GM19043 (cell line): ENCODE measurements around the gene HNRNPD.
"Not testable (repeated sequence)": the region's sequence is repeated elsewhere in the genome, so short reads cannot be mapped to it uniquely, and the experiment has no call there.

Experiments
- ATAC-seq: cut with Tn5 transposase; IDR thresholded peaks from one replicate; pipeline ENCODE4 v1.9.1; 2021; ENCODE audit warnings: low read depth; ENCODE audit not compliant: unreplicated experiment

Gene HNRNPD

DNA sequence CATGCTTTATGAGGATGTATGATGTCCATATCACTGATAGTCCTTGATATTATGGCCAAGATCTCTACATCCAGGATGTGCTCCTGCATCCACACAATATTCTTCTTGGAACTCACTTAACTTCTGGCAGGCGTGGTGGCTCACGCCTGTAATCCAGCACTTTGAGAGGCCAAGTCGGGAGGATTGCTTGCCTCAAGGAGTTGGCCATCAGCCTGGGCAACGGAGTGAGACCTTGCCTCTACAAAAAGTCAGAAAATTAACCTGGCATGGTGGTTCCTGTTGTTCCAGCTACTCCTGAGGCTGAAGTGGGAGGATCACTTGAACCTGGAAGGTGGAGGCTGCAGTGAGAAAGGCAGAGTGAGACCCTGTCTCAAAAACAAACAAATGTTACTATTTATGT is 2.3 kb upstream of the HNRNPD start:
- ATAC-seq: no peak

DNA sequence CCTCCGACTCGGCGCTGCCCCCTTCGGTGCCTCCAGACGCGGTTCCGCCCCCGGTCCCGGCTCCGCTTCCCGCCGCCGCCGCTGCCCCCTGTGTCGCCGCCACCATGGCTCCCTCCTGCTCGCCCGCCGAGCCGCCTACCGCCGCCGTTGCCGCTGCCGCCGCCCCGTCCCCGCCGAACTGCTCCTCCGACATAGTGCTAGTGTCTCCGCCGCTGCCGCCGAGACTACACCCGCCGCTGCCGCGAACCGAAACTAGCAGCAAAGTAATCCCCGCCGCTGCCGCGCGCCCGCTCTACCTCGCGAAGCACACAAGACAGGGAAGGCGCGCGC is 340 bp downstream of the HNRNPD start:
- peak; percentile 4 for ATAC-seq

DNA sequence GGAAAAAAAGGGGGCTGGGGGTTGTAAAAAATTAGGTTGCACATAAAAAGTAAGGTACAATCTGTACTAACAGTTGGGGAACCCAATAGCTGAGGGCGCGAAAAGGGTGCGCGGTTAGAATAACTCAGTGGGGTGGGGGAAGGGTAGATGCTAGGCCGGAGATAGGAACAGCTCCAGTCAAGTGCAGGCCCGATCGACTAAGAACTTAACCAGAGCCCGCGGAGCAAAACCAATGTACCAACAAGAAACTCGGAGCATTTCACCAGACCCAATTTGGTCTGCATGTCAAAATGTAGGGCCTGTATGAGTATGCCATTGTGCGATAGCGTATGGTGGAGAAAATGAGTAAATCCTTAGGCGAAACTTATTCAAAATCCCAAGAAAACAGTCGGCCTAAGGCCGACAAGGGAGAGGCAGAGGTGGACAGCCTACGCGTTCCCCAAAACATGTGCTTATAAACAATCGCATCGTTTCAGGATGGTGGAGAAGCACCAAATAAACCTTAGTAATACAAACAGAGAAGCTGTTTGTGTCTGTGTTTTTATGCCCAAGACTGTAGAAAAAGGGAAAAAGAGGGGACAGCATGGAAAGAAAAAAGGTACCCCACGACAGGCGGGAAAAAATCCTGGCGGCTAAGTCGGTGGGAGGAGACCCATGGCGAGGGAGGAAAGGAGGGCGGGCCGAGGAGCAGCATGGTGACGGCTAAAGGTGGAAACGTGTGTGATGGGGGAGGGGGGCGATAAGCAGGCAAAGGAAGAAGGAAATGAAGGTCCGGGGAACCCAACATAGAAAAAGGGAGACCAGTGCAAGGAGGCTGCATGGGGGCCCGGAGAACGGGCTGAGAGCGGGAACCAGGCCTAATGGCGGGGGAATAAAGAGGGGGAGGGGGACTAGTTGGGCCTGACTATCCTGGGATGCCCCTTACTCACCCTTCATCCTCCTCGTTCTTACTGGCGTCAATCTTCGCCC is 990 bp downstream of the HNRNPD start:
- ATAC-seq: no peak

DNA sequence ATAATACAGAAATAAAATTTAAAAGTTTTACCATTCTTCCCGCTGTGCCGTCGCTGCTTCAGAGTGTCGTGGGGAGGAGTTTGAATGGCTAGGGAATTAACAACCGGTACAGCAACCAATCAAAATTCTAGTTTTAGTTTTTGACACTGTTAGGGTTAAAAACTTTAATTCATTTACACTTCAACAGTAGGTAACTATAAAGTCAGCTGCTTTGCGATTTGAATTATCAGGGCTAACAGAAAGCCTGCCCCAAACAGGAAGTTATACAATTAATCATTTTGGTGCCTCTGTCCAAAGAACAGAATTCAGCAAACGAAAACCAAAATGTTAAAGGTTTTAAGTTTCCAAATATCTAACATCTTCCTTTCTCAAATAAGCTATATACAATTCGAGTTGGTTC is 2.3 kb downstream of the HNRNPD start:
- no peak for ATAC-seq

DNA sequence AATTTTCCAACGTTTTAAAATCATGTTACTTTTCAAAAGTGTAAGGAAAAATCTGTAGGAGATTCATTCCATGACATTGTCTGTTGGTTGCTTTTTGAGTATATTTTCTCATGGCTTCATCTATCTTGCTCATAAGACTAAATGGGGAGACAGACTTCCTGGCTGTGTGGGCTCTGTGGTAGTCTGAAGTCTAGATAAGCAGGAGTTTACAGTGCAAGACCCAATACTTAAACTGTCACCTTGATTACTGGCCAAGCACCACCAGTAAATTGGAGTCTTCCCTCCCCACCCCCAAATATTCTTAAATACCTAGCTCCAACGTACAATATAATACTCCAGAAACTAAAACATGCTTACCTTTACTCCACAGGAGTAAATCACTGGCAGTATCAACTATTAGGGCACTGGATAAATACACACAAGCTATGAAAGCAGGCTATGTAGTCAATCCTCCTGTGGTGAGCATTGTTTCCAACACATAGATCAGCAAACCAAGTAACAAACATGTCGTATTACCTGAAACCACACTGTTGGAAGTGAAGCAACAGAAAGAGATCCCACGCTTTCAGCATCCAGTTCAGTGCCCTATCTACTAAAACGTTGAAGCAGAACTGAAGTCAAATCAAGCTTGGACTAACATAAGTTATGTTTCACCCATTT is 6.2 kb downstream of the HNRNPD start:
- ATAC-seq: no peak

DNA sequence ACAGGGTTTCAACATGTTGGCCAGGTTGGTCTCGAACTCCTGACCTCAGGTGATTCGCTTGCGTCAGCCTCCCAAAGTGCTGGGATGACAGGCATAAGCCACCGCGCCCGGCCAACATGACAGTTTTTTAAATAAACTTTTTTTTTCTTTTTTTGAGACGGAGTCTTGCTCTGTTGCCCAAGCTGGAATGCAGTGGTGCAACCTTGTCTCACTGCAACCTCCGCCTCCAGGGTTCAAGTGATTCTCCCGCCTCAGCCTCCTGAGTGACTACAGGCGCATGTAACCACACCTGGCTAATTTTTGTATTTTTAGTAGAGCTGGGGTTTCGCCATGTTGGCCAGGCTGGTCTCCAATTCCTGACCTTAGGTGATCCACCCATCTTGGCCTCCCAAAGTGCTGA is 7.4 kb downstream of the HNRNPD start:
- ATAC-seq: not testable (repeated sequence)

DNA sequence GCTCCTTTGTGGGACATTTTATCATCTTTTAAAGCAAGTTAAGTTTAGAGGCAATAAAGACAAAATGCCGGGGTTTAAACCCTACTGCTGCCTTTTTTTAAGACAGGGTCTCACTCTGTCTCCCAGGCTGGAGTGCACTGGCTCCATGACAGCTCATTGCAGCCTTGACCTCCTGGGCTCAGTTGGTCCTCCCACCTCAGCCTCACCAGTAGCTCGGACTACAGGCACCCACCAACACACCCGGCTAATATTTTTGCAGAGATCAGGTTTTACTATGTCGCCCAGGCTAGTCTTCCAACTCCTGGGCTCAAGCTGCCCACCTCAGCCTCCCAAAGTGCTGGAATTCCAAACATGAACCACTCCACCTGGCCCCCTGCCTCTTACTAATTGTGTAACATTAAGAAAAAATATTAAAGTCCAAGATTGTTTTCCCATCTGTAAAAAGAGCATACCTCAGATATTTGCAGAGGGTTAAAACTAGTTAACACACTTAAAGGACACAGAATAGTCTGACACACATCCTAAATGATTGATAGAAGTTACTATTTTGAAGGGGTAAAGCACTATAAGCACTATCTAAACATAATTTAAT is 9.8 kb downstream of the HNRNPD start:
- no peak for ATAC-seq

DNA sequence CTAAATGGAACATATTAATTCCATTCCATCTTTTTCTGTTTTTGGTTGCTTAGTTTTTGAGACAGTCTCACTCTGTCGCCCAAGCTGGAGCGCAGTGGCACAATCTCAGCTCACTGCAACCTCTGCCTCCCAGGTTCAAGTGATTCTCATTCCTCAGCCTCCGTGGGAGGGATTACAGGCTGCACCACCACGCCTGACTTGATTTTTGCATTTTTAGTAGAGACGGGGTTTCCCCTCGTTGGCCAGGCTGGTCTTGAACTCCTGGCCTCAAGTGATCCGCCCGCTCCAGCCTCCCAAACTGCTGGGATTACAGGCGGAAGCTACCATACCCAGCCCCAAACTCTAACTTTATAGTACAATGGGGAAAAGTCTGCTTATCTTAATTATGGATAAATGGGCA is 11.2 kb downstream of the HNRNPD start:
- peak; percentile 45 for ATAC-seq

DNA sequence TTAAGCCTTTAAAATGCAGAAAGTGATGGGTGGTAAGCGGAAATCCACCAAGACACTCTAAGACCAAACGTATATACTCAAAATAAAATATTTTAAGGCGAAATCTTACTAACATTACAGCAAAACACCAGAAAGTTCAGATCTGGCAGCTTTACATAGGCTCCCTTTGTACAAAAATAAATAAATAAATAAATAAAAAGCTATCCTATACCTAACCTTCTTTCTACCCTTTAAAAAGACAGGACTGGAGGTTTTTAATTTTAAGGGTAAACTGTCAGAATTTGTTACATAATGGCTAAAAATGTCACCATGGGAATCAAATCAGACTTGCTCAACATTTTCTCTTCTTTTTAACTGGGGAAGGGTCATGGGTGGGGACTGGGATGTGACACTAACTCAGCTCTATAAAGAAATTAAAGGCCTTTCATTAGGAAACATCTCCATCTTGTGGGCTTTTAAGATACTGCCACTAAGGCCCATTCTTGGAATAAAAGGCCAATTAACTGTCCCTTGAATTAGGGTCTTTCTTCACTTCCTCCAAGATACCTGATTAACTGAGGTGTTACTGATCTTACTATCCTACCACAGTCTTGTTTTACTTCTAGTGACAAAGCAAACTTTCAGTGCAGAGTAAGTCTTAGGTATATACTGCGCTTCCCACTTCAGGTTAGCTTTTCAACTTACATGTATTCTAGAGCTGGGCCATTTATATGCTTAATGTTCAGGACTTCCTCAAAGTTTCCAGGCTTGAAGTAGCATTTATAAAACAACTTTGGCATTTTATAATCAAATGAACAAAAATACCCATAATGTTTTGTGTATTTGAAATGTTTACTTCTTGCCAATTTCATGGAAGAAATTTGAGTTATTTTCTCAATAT is 13.3 kb downstream of the HNRNPD start:
- no peak for ATAC-seq

DNA sequence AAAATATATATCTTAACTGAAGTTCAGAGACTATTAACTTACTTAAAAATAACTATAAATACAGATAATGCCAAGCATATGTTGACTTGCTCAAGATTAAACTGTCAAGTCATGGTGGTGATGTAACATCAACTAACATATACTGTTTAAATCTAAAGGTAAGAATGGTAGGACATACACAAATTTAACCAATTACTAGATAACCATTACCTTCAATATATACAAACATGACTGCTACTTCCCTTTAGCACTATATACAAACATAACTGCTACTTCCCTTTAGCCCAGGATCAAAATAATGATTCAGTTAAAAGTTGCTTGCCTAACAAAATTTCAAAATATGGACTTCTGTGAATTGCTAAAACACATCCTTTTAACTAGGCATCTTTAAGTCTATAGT is 14.9 kb downstream of the HNRNPD start:
- no peak for ATAC-seq

DNA sequence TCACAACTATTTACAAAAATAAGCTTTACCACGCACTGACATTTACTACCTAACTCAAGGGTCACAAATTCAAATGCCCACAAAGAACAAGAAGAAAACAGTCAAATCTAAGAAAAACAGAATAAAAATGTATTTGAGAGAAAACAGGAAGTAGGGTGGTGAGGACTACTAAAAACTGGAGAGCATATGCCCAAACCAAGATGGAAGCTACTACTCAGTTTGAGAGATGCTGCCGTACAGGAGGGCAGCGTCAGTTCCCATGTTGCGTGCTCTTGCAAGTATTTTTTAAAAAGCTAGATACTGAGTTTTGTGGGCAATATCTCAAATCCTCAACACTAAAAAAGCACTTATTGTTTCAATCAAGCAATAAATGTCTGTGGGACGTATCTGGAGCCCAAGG is 16.2 kb downstream of the HNRNPD start:
- ATAC-seq: no peak

DNA sequence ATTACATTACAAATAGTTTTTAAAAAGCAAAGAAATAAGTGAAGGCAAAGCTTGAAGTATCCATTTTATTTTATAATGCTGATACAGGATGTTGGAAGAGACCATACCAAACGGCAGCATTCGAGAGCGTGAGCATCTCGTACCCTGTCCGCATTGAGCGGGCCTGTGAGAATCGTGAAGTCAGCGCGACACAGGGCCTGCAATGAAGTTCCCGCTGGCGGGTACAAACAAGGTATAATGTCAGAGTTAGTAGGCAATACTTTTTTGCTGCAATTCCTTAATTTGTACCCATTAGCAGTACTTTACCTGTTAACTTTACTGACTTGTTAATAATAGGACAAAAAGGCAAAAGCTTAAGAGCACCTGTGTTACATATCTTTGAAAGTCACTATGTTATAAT is 19.0 kb downstream of the HNRNPD start:
- no peak for ATAC-seq

DNA sequence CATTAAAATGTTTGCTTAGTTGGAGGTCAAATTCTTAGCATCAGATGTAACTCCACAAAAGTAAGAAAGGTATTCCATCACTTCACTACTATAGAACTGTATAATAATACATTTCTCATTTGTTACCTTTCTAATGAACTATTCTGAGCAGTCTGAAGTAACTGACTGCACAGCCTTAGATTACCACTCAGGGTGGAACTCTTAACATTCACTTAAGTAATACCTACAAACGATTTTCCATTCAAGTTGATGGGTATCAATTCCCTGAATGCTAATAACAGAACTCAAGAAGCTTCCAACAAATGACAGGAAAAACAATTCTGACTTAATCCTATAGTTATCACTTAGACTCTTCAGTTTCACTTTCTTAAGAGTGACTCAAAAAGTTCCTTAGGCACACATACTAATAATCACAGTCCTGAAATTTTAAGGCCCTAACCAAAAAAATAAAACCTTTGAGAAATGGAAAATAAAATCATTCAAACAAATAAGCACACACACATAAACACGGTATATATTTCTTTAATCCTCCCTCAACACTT is 20.9 kb downstream of the HNRNPD start:
- ATAC-seq: no peak

DNA sequence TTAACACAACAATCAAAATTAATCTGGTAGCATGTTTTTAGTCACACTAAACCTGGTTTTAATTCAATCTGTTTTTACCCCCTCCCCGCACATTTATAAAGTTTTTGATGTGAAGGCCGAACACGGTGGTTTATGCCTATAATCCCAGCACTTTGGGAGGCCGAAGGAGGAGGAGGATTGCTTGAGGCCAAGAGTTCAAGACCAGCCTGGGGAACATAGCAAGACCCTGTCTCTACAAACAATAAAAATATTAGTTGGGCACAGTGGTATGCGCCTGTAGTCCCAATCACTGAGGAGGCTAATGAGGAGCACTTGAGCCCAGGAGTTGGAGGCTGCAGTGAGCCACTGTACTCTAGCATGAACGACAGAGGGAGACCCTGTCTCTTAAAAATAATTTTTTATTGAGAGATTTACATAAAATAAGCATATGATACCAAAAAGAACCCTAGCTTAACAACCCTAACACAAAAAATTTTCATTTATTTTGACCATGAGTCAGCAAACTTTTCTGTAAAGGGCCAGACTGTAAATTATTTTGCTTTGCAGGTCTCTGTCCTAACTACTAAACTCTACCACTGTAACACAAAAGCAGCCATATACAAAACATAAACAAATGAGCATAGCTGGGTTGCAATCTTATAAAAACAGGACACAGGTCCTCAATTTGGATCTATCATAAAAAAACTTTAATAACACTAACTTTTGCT is 21.5 kb downstream of the HNRNPD start:
- no peak for ATAC-seq

DNA sequence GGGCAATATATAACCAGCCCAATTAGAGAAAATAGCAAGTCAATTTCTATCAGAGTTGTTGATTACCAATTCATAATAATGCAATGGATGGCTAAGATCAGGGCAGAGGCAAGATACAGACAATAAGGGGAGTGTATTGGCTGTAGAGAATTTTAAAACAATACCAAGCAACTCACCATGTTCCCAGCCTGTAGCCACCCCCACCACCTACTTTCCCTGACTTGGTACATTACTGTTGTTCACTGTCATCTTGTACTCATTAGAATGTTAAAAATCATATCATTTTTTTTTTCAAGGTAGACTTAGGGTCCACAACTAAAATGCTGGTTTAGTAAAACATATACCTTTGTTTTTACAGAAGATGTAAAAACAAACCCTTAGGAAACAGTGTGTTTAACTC is 27.7 kb downstream of the HNRNPD start:
- ATAC-seq: no peak

DNA sequence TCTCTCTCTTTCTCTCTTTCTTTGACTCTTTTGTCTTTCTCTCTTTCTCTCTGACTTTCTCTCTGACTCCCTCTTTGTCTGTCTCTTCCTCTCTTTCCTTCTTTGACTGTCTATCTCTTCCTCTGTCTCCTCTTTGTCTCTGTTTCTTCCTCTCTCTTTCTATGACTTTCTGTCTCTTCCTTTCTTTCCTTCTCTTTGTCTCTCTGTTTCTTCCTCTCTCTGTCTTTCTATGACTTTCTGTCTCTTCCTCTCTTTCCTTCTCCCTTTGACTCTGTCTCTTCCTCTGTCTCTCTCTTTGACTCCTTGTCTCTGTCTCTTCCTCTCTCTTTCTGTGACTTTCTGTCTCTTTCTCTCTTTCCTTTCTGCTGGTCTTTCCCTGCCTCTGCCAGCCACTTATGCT is 38.7 kb downstream of the HNRNPD start:
- ATAC-seq: no peak

DNA sequence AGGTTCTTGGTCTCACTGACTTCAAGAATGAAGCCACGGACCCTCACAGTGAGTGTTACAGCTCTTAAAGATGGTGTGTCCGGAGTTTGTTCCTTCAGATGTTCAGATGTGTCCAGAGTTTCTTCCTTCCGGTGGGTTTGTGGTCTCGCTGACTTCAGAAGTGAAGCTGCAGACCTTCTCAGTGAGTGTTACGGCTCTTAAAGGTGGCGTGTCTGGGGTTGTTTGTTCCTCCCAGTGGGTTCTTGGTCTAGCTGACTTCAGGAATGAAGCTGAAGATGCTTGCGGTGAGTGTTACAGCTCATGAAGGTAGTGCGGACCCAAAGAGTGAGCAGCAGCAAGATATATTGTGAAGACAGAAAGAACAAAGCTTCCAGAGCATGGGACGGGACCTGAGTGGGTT is 40.1 kb downstream of the HNRNPD start:
- ATAC-seq: not testable (repeated sequence)

DNA sequence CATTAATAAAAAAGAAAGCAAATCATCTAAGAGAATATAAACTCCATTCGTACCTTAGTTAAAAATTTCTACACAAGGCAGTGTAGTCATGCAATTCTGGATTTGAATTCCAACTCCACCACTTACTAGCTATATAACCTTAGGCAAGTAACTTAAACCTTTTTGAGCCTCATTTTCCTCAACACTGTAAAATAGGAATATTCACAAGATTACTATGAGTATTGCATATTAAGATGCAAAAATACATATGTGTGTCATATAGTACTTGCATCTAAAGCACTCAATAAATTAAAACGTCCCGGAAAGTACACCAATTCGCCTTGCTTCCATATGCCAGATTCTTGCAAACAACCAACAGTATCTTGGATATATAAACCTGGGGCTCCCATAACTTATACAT is 42.0 kb downstream of the HNRNPD start:
- no peak for ATAC-seq

DNA sequence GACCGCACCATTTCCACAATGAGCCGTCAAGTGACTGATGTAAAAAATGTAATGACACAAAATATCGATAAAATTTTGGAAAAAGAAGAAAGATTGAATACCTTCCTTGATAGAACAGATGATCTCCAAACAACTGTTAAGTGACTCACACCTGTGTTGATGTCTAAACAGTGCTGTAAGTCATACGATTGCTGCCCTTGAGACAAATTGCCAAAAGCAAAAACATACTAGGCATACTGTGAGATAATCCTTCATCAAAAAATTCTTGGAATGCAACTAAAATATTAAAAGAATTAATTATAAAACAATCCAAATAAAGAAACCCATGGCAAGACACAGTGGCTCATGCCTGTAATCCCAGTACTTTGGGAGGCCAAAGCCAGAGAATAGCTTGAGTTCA is 53.4 kb downstream of the HNRNPD start:
- ATAC-seq: no peak

DNA sequence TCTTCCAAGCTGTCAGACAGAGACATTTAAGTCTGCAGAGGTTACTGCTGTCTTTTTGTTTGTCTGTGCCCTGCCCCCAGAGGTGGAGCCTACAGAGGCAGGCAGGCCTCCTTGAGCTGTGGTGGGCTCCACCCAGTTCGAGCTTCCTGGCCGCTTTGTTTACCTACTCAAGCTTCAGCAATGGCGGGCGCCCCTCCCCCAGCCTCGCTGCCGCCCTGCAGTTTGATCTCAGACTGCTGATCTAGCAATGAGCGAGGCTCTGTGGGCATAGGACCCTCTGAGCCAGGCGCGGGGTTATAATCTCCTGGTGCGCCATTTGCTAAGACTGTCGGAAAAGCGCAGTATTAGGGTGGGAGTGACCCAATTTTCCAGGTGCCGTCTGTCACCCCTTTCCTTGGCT is 70.7 kb downstream of the HNRNPD start:
- ATAC-seq: not testable (repeated sequence)
